Transverse colon (tissue), 3 donors: ENCODE data around the gene NID1.

Source experiments
- CTCF ChIP-seq, 5 experiments: fragments of 200-600 bp in 3 of 5; fragments of 450-650 bp in 2 of 5; sonication (generic) in 3 of 5; IDR thresholded peaks; 1 replicate in 2 of 5; 2 replicates in 3 of 5; pipeline ENCODE4 v1.5.1; 2016 to 2017; ENCODE audit warnings: antibody characterized with exemption in 5 of 5, inconsistent platforms in 3 of 5, mild to moderate bottlenecking in 2 of 5, moderate library complexity in 1 of 5
- POLR2A ChIP-seq: fragments of 450-650 bp; IDR thresholded peaks from one replicate; pipeline ENCODE4 v1.6.1; 2016; ENCODE audit warnings: antibody characterized with exemption, mild to moderate bottlenecking, moderate library complexity

- TF ChIP-seq POLR2A (no peak), CTCF (IDR thresholded peaks at IDR 0.05) (no peak)
These were observed 131.1 kb downstream of the NID1 start for GRCh38 chr1:235933766-235934116.
